Glutamatergic neuron (in vitro differentiated cells): ENCODE data around the gene FAM227B. TPM values are rescaled to one million over a fixed set of nuclear protein-coding genes. Genes with fewer than 3 reads are reported as not detected.
"Not testable (repeated sequence)": the region's sequence is repeated elsewhere in the genome, so short reads cannot be mapped to it uniquely, and the experiment has no call there.

Source experiments
- DNase-seq: peaks from one replicate; pipeline ENCODE4 v3.0.0; 2022
- H3K27ac Mint-ChIP-seq: one replicate; pipeline ENCODE4 v1.8.0; 2020; ENCODE audit warnings: mild to moderate bottlenecking, mixed read lengths, inconsistent platforms; ENCODE audit not compliant: unreplicated experiment
- H3K27me3 Mint-ChIP-seq: one replicate; pipeline ENCODE4 v1.8.0; 2020; ENCODE audit warnings: mild to moderate bottlenecking, moderate library complexity, mixed read lengths, inconsistent platforms; ENCODE audit not compliant: unreplicated experiment
- H3K36me3 Mint-ChIP-seq: one replicate; pipeline ENCODE4 v1.8.0; 2020; ENCODE audit warnings: mild to moderate bottlenecking, mixed read lengths, inconsistent platforms; ENCODE audit not compliant: unreplicated experiment
- H3K4me1 Mint-ChIP-seq: one replicate; pipeline ENCODE4 v1.8.0; 2020; ENCODE audit warnings: mild to moderate bottlenecking, low read depth, mixed read lengths, inconsistent platforms; ENCODE audit not compliant: unreplicated experiment
- H3K4me3 Mint-ChIP-seq: one replicate; pipeline ENCODE4 v1.8.0; 2020; ENCODE audit warnings: mild to moderate bottlenecking, mixed read lengths, inconsistent platforms; ENCODE audit not compliant: unreplicated experiment
- H3K9me3 Mint-ChIP-seq: one replicate; pipeline ENCODE4 v1.8.0; 2020; ENCODE audit warnings: mild to moderate bottlenecking, moderate library complexity, mixed read lengths, inconsistent platforms; ENCODE audit not compliant: unreplicated experiment
- CTCF ChIP-seq: fragments of 200-600 bp; sonication (generic); IDR thresholded peaks from one replicate; pipeline ENCODE4 v1.5.0; 2021; ENCODE audit not compliant: partially characterized antibody, unreplicated experiment
- long read RNA-seq: library from polyadenylated mRNA; unstranded; transcript quantifications from one replicate; pipeline ENCODE4 v2.0.0, GENCODE V29; 2020; ENCODE audit not compliant: unreplicated experiment
- total RNA-seq: library from RNA; stranded (reverse); fragmentation: NEBNext Ultra II Directional; extraction: Animal tissue kit (Norgen Biotek cat#: 25700); gene quantifications from one replicate; pipeline ENCODE4 v1.2.1, GENCODE V29; 2021; ENCODE audit not compliant: unreplicated experiment

FAM227B gene, protein sequence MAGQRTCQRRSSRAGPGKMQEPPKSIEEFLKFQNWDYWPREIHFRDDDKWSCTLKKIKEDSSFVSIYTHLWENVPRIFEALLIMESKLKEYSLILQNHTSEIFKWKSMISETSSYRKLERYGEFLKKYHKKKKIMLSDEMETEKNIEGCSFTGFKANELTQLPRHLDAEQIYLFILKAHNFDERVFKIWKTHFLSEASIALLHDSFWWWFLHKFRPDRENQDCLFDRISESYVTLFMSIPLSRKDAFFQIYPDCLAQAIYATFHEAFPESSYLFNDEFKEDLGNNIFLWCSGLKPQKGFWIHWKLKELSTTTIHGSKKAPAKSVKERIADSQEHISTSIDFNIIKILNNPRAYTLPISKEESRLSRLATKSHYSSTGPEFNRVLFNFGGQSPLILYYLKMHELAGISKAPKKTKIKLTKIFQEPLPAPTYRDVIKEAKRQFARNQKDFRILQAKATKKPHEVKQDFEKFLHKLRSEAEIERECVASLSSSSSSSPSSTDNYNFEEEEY
- 3.2 TPM for total RNA-seq
- long read RNA-seq, partial matches to known transcripts = 2 of 2 reads
- long read RNA-seq, other reads (novel, unspliced or antisense) = 0 of 2 reads

DNA sequence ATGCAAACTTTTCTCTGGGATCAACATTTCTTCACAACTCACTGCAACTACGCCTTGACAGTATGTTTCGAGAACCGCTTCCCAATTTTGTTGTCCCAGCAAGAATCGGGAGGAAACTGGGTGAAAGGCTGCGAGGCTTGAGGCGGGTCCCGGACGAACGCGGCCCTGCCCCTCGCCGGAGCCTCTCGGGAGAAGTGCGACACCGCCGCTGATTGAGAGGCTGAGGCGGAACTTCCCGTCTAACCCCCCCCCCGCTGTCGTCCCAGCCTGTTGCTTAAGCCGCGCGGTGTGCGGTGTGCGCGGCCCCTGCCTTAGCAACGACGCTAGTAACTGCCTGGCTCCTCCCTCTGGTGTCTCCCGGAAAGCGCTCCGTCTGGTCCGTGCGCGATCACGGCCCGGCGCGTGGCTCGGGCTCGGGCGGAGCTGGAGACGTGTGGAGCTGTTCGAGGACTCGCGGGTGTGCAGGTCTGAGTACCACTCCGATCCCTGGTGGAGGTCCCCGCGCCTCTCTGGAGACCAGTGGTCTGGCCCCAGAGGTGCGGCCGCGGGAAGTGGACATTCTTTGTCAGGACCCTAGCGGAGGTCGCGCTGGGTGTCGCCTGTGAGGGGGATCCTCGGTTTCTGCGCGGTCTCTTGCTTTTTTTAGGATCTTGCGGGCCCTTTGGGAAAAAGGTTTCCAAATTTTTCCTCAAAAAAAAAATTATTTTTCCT is at the start of gene FAM227B, which contains the start of gene DTWD1:
Gene FAM227B (minus strand): TSS at position 161 of the 711 bp plus-strand sequence. CDS start 5,647 bp downstream, outside the sequence.
Gene DTWD1 (plus strand): TSS at position 391 of the 711 bp plus-strand sequence. CDS start 4,120 bp downstream, outside the sequence.
- peak; percentile 95 for DNase-seq
- no peak for TF ChIP-seq CTCF
- Mint-ChIP-seq H3K4me1 (peaks cover 8% of the 10 kb centered on the region), H3K4me3 (peak within 1 kb of the TSS; percentile 97), H3K27me3 (peaks cover 1% of the 10 kb centered on the region), H3K27ac (peak within 1 kb of the TSS; percentile 95), H3K9me3 (peaks cover 6% of the 10 kb centered on the region), H3K36me3 (peaks cover 14% of the 10 kb centered on the region)

DNA sequence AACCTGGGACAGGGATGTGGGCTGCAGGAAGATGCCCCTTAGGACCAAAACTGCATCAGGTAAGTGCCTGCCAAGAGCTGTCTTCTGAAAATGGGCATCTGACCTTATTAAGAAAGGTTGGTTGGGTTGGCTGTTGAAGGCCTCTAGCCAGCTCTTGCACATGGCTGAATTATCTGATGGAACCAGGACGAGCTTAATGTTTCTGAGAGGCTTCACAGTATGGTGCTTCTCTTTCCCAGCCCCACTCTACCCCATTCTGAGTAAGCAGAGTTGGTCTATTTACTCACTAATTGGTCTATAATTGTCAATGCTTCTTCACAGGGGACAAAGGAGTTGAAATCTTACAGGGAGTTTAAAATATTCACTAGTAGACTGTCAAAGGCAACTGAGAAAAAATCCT is 48.7 kb upstream of the FAM227B start:
- Mint-ChIP-seq H3K4me3 (no peak overlapping the region), H3K27me3 (no peaks in the 10 kb centered on the region), H3K36me3 (no peaks in the 10 kb centered on the region), H3K4me1 (peaks cover 5% of the 10 kb centered on the region), H3K27ac (no peak overlapping the region), H3K9me3 (no peaks in the 10 kb centered on the region)
- TF ChIP-seq CTCF = no peak
- DNase-seq = no peak

GRCh38 chr15:49666486-49666885 is 45.9 kb upstream of the FAM227B start:
- H3K9me3 Mint-ChIP-seq, H3K36me3 Mint-ChIP-seq, H3K4me3 Mint-ChIP-seq, H3K4me1 Mint-ChIP-seq, DNase-seq, H3K27ac Mint-ChIP-seq, H3K27me3 Mint-ChIP-seq: not testable (repeated sequence)

GRCh38 chr15:49664716-49665115 is 44.1 kb upstream of the FAM227B start:
- no peak overlapping the region for H3K27ac Mint-ChIP-seq
- peaks cover 2% of the 10 kb centered on the region for H3K27me3 Mint-ChIP-seq
- H3K4me1 Mint-ChIP-seq = no peaks in the 10 kb centered on the region
- no peak for TF ChIP-seq CTCF
- no peaks in the 10 kb centered on the region for H3K9me3 Mint-ChIP-seq
- no peaks in the 10 kb centered on the region for H3K36me3 Mint-ChIP-seq
- DNase-seq = no peak
- no peak overlapping the region for H3K4me3 Mint-ChIP-seq

DNA sequence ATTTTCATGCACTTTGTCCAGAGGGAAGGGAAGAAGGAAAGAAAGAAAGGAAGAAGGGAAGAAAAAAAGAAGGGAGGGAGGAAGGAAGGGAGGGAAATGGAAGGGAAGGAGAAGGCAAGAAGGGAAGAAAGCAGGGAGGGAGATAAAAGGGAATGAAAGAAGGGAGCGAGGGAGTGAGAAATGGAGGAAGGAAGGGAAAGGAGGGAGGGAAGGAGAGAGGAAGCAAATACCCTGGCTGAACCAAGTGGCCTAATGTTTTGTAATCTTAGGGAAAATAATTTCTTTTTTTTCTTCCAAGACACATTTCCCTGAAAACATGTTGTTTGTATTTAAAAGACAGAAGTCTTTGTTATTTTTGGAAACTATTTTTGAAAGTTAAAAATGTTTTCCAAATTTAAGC is 36.1 kb upstream of the FAM227B start:
- peaks cover 5% of the 10 kb centered on the region for H3K9me3 Mint-ChIP-seq
- H3K27me3 Mint-ChIP-seq = no peaks in the 10 kb centered on the region
- H3K36me3 Mint-ChIP-seq = peaks cover 17% of the 10 kb centered on the region
- no peak overlapping the region for H3K27ac Mint-ChIP-seq
- no peaks in the 10 kb centered on the region for H3K4me1 Mint-ChIP-seq
- no peak overlapping the region for H3K4me3 Mint-ChIP-seq
- DNase-seq = no peak
- TF ChIP-seq CTCF = no peak
